Bronchial smooth muscle cell (primary cell): ENCODE measurements around the gene C1orf159. TPM values are rescaled to one million over a fixed set of nuclear protein-coding genes. Genes with fewer than 3 reads are reported as not detected.

Experiments used
- total RNA-seq: library from RNA; depleted of rRNA; stranded (reverse); fragments of >200 nt; gene quantifications from 2 replicates; pipeline ENCODE4 v1.2.1, GENCODE V29; 2014

C1orf159 gene
- 2.1 and 3.2 TPM in 2 replicates for total RNA-seq

GRCh38 chr1:1115786-1116700 lies at the start of gene C1orf159:
C1orf159 (minus strand) TSS chr1:1116089; CDS start chr1:1091543, 24,546 bp downstream.

DNA sequence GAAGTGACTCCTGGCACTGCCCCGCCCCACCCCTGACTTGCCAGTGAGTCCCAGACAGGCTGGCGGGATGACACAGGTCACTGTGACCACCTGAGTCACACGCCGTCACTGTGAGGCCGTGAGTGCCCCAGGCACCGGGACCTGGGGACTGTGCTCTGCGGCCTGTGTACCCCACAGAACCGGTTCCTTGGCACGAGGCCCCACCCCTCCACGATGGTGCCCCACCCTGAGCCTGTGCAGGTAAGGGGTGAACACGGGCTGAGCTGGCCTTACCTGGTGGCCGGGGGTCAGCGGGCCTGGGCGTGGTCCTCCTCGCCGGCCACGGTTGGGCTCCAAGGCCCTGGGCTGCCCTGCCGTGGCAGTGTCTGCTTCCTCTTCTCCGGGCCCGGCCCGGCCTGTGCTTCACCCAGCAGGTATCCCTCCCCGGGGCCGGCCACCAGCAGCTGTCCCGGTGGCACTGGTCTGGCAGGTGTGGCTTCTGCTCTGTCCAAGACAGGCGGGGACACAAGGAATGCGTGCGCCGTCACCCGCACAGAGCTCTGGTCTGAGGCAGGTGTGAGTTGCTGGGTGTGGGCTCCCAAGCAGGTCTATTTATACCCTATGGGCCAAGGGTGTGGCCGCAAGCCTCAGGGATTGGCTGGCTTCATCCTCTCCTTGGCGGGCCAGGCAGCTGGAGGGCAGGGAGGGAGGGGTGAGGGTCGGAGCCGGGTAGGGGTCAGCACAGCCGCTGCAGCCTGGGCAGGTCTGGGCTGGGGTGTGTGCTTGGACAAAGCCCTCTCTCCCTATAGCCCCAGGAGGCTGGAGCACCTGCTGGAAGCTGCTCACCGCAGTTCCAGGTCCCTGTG lies 41.9 kb downstream of the C1orf159 start, which contains the start of gene RNF223:
Gene RNF223, minus strand, starts transcription at position 564 of the 845 bp plus-strand sequence. CDS start 1,740 bp downstream, outside the sequence.

Other genes starting within 250 kb of the C1orf159 start
- gene SAMD11, start 192.2 kb downstream of the C1orf159 start, total RNA-seq: 7.5 and 30.3 TPM in 2 replicates
- 74.6 and 75.0 TPM in 2 replicates for gene NOC2L, start 156.8 kb downstream of the C1orf159 start, total RNA-seq
- gene KLHL17, start 155.5 kb downstream of the C1orf159 start, total RNA-seq: 4.9 and 6.9 TPM in 2 replicates
- gene PLEKHN1, start 149.6 kb downstream of the C1orf159 start, total RNA-seq: 0.09 and 0.63 TPM in 2 replicates
- gene PERM1, start 134.0 kb downstream of the C1orf159 start, total RNA-seq: under 0.01 TPM in 1 of 2 replicates, not detected in the other
- 0.43 and 1.1 TPM in 2 replicates for gene HES4, start 116.0 kb downstream of the C1orf159 start, total RNA-seq
- gene ISG15, start 102.6 kb downstream of the C1orf159 start, total RNA-seq: 95.7 and 131 TPM in 2 replicates
- 22.7 and 38.8 TPM in 2 replicates for gene AGRN, start 96.0 kb downstream of the C1orf159 start, total RNA-seq
- under 0.01 TPM in 1 of 2 replicates, not detected in the other for gene RNF223, start 41.8 kb downstream of the C1orf159 start, total RNA-seq
- gene TTLL10, start 57.8 kb upstream of the C1orf159 start, total RNA-seq: not detected in 2 replicates
- gene TNFRSF18, start 90.5 kb upstream of the C1orf159 start, total RNA-seq: 0.34 and 0.79 TPM in 2 replicates
- gene TNFRSF4, start 98.1 kb upstream of the C1orf159 start, total RNA-seq: under 0.01 TPM in 1 of 2 replicates, not detected in the other
- 136 and 144 TPM in 2 replicates for gene SDF4, start 115.9 kb upstream of the C1orf159 start, total RNA-seq
- 10.1 and 14.0 TPM in 2 replicates for gene B3GALT6, start 116.1 kb upstream of the C1orf159 start, total RNA-seq
- 2.1 and 2.8 TPM in 2 replicates for gene C1QTNF12, start 130.6 kb upstream of the C1orf159 start, total RNA-seq
- 23.4 and 30.9 TPM in 2 replicates for gene UBE2J2, start 157.8 kb upstream of the C1orf159 start, total RNA-seq
- gene SCNN1D, start 164.3 kb upstream of the C1orf159 start, total RNA-seq: 1.2 and 1.3 TPM in 2 replicates
- gene ACAP3, start 191.8 kb upstream of the C1orf159 start, total RNA-seq: 66.0 and 87.7 TPM in 2 replicates
- gene PUSL1, start 192.5 kb upstream of the C1orf159 start, total RNA-seq: 9.6 and 9.9 TPM in 2 replicates
- gene INTS11, start 208.6 kb upstream of the C1orf159 start, total RNA-seq: 56.0 and 74.6 TPM in 2 replicates
- 4.1 and 6.8 TPM in 2 replicates for gene CPTP, start 208.7 kb upstream of the C1orf159 start, total RNA-seq
- gene TAS1R3, start 215.2 kb upstream of the C1orf159 start, total RNA-seq: 0.16 and 0.17 TPM in 2 replicates
- gene DVL1, start 233.3 kb upstream of the C1orf159 start, total RNA-seq: 67.0 and 107 TPM in 2 replicates
- gene MXRA8, start 242.5 kb upstream of the C1orf159 start, total RNA-seq: 273 and 326 TPM in 2 replicates